CD4-positive, alpha-beta T cell treated with Interleukin-6 at 100 ng/mL for 8 hours (primary cell): ENCODE measurements around the gene NMRK2.
"Not testable (repeated sequence)": the region's sequence is repeated elsewhere in the genome, so short reads cannot be mapped to it uniquely, and the experiment has no call there.

Experiments
- DNase-seq: peaks from one replicate; pipeline ENCODE4 v3.0.0-alpha.2; 2020; ENCODE audit warnings: mixed read lengths, low spot score

Gene NMRK2

GRCh38 chr19:3964256-3965194 lies 31.7 kb downstream of the NMRK2 start:
- no peak for DNase-seq

GRCh38 chr19:3966051-3967017 lies 33.5 kb downstream of the NMRK2 start:
- DNase-seq: no peak

GRCh38 chr19:3967983-3968382 lies 35.1 kb downstream of the NMRK2 start:
- not testable (repeated sequence) for DNase-seq

- DNase-seq: no peak
Observed at GRCh38 chr19:3968556-3969434, 35.9 kb downstream of the NMRK2 start.

GRCh38 chr19:3969435-3970312 lies 36.8 kb downstream of the NMRK2 start:
- DNase-seq: no peak

GRCh38 chr19:3970313-3970807 lies 37.5 kb downstream of the NMRK2 start:
- no peak for DNase-seq

- DNase-seq: peak; percentile 92
Observed at GRCh38 chr19:3970808-3971598, 38.1 kb downstream of the NMRK2 start, which contains the start of gene DAPK3. TSS of gene DAPK3 (minus strand) at chr19:3971099. CDS start at chr19:3969735, 1,364 bp downstream.

GRCh38 chr19:3975144-3975543 lies 42.3 kb downstream of the NMRK2 start:
- no peak for DNase-seq

- DNase-seq: no peak
Observed at GRCh38 chr19:3975637-3976087, 42.8 kb downstream of the NMRK2 start.

- no peak for DNase-seq
Observed at GRCh38 chr19:3976495-3977241, 43.8 kb downstream of the NMRK2 start.

GRCh38 chr19:3977242-3978143 lies 44.6 kb downstream of the NMRK2 start:
- no peak for DNase-seq

- DNase-seq: no peak
Observed at GRCh38 chr19:3978145-3978544, 45.3 kb downstream of the NMRK2 start.

GRCh38 chr19:3979289-3979673 lies 46.4 kb downstream of the NMRK2 start:
- DNase-seq: no peak

- DNase-seq: no peak
Observed at GRCh38 chr19:3979674-3980352, 46.9 kb downstream of the NMRK2 start.

GRCh38 chr19:3980353-3981251 lies 47.7 kb downstream of the NMRK2 start:
- DNase-seq: no peak

GRCh38 chr19:3981373-3981735 lies 48.5 kb downstream of the NMRK2 start:
- no peak for DNase-seq
